Muscle layer of colon (tissue), 2 donors: ENCODE data around the gene HAND1.

ENCODE experiments used
- H3K27ac ChIP-seq: one replicate; pipeline ENCODE4 v1.7.0; 2013; ENCODE audit warnings: low read depth, mild to moderate bottlenecking, low read length, moderate library complexity
- H3K27me3 ChIP-seq, 2 donors: one replicate each; pipeline ENCODE4 v1.7.0; 2013; ENCODE audit warnings: low read length in 2 of 2, mild to moderate bottlenecking in 2 of 2; ENCODE audit not compliant: insufficient read depth in 2 of 2, control insufficient read depth in 1 of 2
- H3K36me3 ChIP-seq: one replicate; pipeline ENCODE4 v1.7.0; 2013; ENCODE audit warnings: mild to moderate bottlenecking, low read length; ENCODE audit not compliant: insufficient read depth
- H3K4me1 ChIP-seq: one replicate; pipeline ENCODE4 v1.7.0; 2013; ENCODE audit warnings: mild to moderate bottlenecking, low read length; ENCODE audit not compliant: insufficient read depth
- H3K4me3 ChIP-seq, 2 donors: one replicate each; pipeline ENCODE4 v1.7.0; 2013; ENCODE audit warnings: low read length in 2 of 2, low read depth in 1 of 2, mild to moderate bottlenecking in 1 of 2, moderate library complexity in 1 of 2
- H3K9ac ChIP-seq: one replicate; pipeline ENCODE4 v1.7.0; 2013; ENCODE audit warnings: low read length
- H3K9me3 ChIP-seq: one replicate; pipeline ENCODE4 v1.7.0; 2013; ENCODE audit warnings: mild to moderate bottlenecking, low read length
- donor health status: abdominal sarcoma.
- donor health status: Adenocarcinoma of cecum.

HAND1 gene

DNA sequence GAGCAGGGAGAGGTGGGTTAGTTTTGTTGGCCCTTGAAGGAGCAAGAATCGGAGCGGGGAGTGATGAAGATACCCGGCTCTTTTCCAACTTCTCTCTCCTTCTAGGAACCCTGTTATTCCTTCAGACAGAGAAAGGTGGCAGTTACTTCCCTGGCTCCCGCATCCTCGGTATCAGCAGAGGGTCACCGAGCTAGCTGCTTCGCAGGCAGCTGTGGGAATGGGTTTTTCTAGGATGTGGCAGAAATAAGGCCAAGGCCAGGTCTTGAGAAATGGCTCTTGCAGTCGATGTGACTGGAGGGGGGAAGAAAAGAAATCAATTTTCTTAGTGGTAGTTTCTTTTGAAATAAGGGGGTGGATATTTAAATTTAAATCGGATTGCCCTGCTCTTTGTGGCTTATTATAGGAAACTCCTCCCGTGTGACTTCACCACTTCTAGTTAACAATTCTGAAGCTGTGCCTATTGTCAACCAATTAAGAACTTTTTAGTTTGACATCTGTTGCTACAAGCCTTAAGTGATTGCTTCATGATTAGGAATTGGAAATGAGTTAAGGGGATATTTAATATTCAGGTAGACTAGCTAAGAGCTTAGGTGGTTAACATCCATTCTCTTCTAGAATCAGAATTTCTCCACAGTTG lies 30.8 kb downstream of the HAND1 start:
- peak overlapping the region; percentile 59 for H3K9ac ChIP-seq
- peaks cover 30% of the 10 kb centered on the region for H3K4me1 ChIP-seq
- peaks cover 22% of the 10 kb centered on the region for H3K36me3 ChIP-seq
- H3K9me3 ChIP-seq, result no peaks in the 10 kb centered on the region
- H3K27ac ChIP-seq, result peak overlapping the region; percentile 91
- peak overlapping the region; percentile 98 to 99 for H3K4me3 ChIP-seq
- no peaks in the 10 kb centered on the region for H3K27me3 ChIP-seq

DNA sequence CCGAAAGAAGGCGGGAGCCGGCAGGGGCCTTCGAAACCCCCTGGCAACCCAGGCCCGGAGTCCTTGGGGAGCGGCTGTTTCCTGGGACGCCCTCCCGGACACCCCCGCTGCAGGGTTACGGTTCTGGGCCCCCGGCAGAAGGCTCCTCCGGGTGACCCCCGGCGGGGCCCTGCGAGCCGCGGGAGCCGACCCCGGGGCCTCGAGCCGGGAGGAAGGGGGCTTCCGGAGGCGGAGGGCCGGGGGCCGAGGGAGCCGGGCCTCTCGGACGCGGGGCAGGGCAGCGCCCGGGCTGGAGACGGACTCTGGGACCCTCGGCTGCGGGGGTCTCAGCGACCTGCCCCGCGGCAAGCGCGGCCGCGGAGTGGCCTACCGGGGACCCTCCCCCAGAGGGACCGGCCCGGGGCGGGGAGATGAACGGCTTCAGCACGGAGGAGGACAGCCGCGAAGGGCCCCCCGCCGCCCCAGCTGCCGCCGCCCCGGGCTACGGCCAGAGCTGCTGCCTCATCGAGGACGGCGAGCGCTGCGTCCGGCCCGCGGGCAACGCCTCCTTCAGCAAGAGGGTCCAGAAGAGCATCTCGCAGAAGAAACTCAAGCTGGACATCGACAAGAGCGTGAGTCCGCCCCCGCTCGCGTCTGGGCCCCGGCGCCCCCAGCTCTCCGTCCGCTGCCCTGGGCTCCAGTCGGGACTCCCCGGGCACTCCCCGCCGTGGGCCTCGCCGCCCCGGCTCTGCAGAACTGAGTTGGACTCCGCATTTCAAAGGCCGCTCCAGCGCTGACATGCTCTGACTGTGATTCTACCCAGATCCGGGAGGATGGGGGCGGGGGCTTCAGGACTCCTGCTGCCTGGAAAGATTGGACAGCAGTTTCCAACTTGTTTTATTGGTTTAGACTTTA lies 31.6 kb downstream of the HAND1 start:
- peak overlapping the region; percentile 98 to 99 for H3K4me3 ChIP-seq
- H3K27me3 ChIP-seq, result no peaks in the 10 kb centered on the region
- no peaks in the 10 kb centered on the region for H3K9me3 ChIP-seq
- peaks cover 21% of the 10 kb centered on the region for H3K36me3 ChIP-seq
- peak overlapping the region; percentile 59 for H3K9ac ChIP-seq
- peaks cover 30% of the 10 kb centered on the region for H3K4me1 ChIP-seq
- peak overlapping the region; percentile 91 for H3K27ac ChIP-seq

DNA sequence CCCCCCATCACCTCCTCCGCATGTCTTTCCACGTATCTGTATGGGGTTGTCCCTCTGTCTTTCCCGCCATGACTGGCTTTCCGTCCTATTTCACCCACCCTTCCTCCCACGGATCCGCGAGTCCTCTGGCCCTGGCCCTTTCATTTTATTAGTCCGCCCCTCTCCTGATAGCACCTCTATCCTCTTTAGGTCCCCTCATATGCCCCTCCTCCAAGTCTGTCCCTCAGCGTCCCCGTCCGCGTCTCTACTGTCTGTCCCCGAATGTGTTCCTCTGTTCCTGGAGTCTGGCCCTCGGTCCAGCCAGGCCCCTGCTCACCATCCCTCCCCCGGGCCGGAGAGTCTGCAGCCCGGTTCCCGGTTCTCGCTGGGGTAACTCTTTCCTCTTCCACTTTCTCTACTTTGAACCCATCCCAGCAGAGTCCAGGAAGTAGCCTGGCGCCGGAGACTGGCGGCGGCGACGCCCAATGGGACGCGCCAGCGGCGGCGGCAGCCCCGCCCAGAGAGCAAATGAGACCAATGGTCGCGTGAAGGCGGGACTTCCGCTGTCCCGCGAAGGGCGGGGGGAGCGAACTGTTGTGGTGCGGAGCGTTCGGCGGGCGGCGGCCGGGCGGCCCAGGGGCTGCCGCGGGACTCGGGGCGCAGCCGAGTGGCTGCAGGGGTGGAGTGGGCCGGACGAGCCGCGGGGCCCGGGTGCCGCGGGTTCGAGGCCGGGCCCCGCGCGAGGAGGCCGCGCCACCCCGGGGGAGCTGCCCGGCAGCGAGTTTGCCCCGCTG lies 32.4 kb downstream of the HAND1 start, which contains the start of gene SAP30L:
Gene SAP30L (plus strand): TSS at position 576 of the 773 bp plus-strand sequence. CDS start 608 bp downstream, outside the sequence.
- Histone ChIP-seq H3K4me1 (peaks cover 30% of the 10 kb centered on the region), H3K4me3 (peak within 1 kb of the TSS; percentile 98 to 99), H3K36me3 (peaks cover 16% of the 10 kb centered on the region), H3K9ac (peak within 1 kb of the TSS; percentile 88), H3K27me3 (no peaks in the 10 kb centered on the region), H3K27ac (peak within 1 kb of the TSS; percentile 97), H3K9me3 (no peaks in the 10 kb centered on the region)

DNA sequence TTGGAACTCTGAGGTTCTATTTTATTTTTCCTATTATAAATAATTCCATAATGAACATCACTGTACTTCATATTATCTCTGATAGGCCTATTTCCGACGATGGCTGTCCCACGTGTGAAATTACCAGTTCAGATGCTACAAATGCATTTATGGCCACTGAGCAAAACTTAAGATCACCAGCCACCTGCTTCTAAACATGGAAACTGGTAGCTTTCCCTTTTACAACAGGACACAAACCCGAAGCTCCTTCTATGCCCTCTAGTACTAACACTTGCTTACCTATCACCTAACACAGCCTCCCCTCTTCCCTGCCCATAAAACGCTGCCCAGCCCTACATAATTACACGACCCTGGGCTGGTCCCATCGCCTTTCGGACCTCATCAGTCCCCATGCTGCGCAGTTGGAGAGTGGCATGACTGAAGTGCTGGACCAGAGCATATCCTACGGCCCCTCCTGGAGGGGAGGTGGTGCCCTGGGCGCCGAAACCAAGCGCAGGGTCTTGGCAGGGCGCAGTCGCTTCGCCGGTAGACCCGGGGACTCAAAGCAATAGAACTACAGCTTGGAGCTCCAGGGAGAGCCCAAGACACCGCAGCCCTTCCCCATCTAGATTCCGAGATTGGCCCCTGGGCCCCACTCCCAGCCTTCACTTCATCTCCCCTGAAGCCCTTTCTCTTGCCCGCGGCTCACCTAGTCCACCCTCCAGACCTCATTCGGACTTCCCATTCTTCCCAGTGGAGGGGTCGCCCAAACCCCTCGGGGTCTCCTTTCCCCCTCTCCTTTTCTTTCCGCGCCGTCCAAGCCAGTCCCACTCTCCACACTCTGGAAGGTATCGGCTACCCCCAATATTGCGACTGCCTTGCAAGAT lies 33.2 kb downstream of the HAND1 start:
- peaks cover 30% of the 10 kb centered on the region for H3K4me1 ChIP-seq
- H3K4me3 ChIP-seq, result peak overlapping the region; percentile 98 to 99
- H3K9ac ChIP-seq, result peak overlapping the region; percentile 88
- peak overlapping the region; percentile 97 for H3K27ac ChIP-seq
- H3K9me3 ChIP-seq, result no peaks in the 10 kb centered on the region
- no peaks in the 10 kb centered on the region for H3K27me3 ChIP-seq
- H3K36me3 ChIP-seq, result peaks cover 13% of the 10 kb centered on the region

DNA sequence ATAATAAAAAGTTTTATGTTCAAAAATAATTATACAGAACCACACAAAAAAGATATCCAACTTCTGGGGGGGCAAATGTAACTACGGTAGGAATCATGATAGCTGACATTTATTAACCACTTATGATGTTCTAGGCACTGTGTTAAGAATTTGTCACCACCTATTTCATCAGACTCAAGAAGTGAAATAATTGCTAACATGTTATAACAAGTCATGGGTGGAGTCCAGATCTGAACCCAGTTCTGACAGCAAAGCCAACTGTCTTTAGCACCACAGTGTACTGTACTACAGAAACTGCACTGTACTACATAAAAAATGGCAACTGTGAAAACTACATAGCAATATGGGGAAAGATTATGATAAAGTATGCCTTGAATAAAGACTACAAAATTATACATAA lies 35.2 kb downstream of the HAND1 start:
- Histone ChIP-seq H3K36me3 (peaks cover 31% of the 10 kb centered on the region), H3K4me1 (peaks cover 13% of the 10 kb centered on the region), H3K27me3 (no peaks in the 10 kb centered on the region), H3K4me3 (no peak overlapping the region), H3K27ac (no peak overlapping the region), H3K9ac (no peak overlapping the region), H3K9me3 (no peaks in the 10 kb centered on the region)

DNA sequence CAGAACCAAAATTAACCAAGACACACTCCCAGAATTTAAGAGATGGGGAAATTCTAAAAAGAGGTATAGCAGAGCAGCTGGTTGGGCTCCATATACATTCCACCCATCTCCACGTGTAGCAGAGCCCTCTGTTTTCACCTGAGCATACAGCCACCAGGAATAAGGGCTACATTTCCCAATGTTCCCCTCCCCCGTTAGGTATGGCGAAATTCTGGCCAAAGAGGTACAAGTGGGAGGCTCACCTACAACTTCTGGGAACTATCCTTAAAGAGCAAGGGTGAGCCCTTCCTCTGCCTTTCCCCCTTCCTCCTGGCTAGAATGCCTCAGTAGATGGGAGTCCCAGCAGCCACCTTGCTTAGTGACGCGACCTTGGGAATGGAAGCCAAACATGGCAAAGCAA lies 37.5 kb downstream of the HAND1 start:
- Histone ChIP-seq H3K27ac (no peak overlapping the region), H3K36me3 (peaks cover 40% of the 10 kb centered on the region), H3K27me3 (no peaks in the 10 kb centered on the region)

DNA sequence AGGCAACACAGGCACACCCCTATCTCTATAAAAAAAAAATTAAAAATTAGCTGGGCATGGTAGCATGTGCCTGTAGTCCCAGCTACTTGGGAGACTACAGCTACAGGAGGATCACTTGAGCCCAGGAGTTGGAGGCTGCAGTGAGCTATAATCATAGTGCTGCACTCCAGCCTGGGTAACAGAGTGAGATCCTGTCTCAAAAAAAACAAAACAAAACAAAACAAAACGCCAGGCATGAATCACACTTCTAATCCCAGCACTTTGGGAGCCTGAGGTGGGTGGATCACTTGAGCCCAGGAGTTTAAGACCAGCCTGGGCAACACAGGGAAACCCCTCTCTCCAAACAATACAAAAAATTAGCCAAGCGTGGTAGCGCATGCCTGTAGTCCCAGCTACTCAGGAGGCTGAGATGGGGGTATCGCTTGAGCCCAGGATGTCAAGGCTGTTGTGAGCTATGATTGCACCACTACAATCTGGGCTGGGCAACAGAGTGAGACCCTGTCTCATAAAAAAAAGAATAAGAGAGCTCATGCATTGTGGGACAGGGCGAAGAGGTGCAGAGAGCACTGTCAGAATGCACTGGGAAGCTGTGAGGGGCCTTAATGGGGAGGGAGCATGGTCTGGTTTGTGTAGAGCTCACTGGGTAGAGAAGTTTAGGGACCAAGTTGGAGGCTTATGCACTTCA lies 40.6 kb downstream of the HAND1 start:
- Histone ChIP-seq H3K9ac (no peak overlapping the region), H3K4me1 (no peaks in the 10 kb centered on the region), H3K27me3 (no peaks in the 10 kb centered on the region), H3K9me3 (no peaks in the 10 kb centered on the region), H3K27ac (no peak overlapping the region), H3K4me3 (no peak overlapping the region), H3K36me3 (peaks cover 45% of the 10 kb centered on the region)

More for the DNA sequence above, 37.5 kb downstream of the HAND1 start:
- Histone ChIP-seq H3K9ac (no peak overlapping the region), H3K4me3 (no peak overlapping the region), H3K4me1 (peaks cover 7% of the 10 kb centered on the region), H3K9me3 (no peaks in the 10 kb centered on the region)

DNA sequence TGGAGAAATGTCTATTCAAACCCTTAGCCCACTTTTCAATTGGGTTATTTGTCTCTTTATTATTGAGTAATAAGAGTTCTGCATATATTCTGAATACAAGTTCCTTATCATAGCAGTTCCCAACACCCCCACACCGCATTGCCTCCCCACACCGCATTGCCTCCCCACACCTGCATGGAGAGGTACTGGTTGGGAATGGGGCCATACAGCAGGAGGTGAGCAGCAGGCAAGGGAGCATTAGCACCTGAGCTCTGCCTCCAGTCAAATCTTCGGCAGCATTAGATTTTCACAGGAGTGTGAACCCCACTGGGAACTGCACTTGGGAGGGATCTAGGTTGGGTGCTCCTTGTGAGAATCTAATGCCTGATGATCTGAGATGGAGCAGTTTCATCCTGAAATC lies 42.8 kb downstream of the HAND1 start:
- H3K27me3 ChIP-seq, result no peaks in the 10 kb centered on the region
- no peak overlapping the region for H3K4me3 ChIP-seq
- no peaks in the 10 kb centered on the region for H3K4me1 ChIP-seq
- no peaks in the 10 kb centered on the region for H3K9me3 ChIP-seq
- no peak overlapping the region for H3K27ac ChIP-seq
- no peak overlapping the region for H3K9ac ChIP-seq
- peaks cover 33% of the 10 kb centered on the region for H3K36me3 ChIP-seq

DNA sequence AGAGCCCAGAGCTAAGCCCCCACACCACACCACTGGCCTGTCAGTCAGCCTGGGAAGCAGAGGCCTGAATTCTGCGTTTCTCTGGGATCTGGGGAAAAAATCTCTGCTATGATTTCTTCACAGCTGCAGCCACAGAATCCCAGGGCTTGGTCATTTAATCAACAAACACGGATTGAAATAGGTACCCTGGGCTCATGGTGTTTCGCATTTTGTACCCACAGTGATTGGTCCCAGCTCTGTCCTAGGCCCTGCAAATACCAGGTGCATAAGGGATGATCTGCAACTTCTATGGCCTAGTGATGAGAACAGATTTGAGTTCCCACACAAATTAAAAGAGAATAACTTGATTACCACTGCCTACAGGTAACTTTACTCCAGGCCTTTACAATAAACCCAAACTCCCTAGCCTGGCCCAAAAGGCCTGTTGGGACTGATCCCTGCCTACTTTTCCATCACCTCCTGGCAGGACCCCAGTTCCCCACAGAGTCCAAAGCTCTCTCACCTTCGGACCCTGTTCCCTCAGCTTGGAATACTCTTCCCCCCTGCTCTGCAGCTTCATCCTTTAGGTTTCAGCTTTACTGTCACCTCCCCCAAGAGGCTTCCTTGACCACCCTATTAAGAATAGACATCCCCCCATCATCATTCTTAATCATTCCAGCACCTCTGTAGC lies 46.9 kb downstream of the HAND1 start:
- H3K27me3 ChIP-seq, result no peaks in the 10 kb centered on the region
- no peak overlapping the region for H3K9ac ChIP-seq
- H3K36me3 ChIP-seq, result peaks cover 11% of the 10 kb centered on the region
- H3K4me1 ChIP-seq, result no peaks in the 10 kb centered on the region
- no peaks in the 10 kb centered on the region for H3K9me3 ChIP-seq
- no peak overlapping the region for H3K4me3 ChIP-seq
- no peak overlapping the region for H3K27ac ChIP-seq

DNA sequence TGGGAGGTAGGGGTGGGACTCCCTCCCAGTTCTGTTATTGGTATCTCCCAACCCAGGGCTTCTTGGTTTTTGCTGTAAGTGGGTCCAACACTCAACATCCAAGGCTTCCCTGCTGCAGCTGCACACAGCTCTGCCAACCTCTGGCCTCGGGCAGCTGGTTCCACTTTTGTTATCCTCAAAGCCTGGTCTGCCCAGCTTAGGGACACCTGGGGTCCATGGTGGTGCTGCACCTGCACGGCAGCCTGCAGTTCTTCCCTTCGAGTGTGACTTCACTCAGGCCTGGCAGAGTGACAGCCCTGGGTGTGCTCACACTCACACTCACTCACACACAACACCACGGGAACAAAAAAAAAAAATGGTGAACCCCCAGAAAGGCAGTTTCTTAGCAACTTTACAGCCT lies 47.6 kb downstream of the HAND1 start:
- H3K4me1 ChIP-seq, result no peaks in the 10 kb centered on the region
- H3K4me3 ChIP-seq, result no peak overlapping the region
- H3K9me3 ChIP-seq, result no peaks in the 10 kb centered on the region
- peaks cover 5% of the 10 kb centered on the region for H3K36me3 ChIP-seq
- H3K27ac ChIP-seq, result no peak overlapping the region
- no peaks in the 10 kb centered on the region for H3K27me3 ChIP-seq
- H3K9ac ChIP-seq, result no peak overlapping the region
